HCT116 (cell line): ENCODE data around the gene SLC38A6. TPM values are rescaled to one million over a fixed set of nuclear protein-coding genes. Genes with fewer than 3 reads are reported as not detected.

Source experiments
- ATAC-seq: fragments of 200-7000 bp; cut with Tn5 transposase; 2 replicates; pipeline ENCODE4 v1.9.1; 2020; ENCODE audit warnings: mild to moderate bottlenecking, moderate library complexity
- BruUV-seq: library from RNA; stranded (reverse); fragments of 400-500 nt; replicated peaks from 2 replicates; lab custom pipeline; 2021; lab: Mats Ljungman, UMichigan
- CTCF ChIA-PET: fragments of 300-600 bp; sonication (Branson Sonifier 250); formaldehyde crosslinking; loops from one replicate; lab custom pipeline; 2021; ENCODE audit warnings: antibody characterized with exemption; lab: Charles Lee
- POLR2A ChIA-PET: fragments of 300-600, 350-600 bp; sonication (Branson Sonifier 250); formaldehyde crosslinking; loops from one replicate; lab custom pipeline; 2021; ENCODE audit warnings: antibody characterized with exemption; lab: Charles Lee
- RAD21 ChIA-PET, 2 experiments: fragments of 300-600 bp; sonication (Branson Sonifier 250); formaldehyde crosslinking; loops; one replicate each; lab custom pipeline; 2023; ENCODE audit warnings: low total read pairs in 2 of 2; ENCODE audit not compliant: uncharacterized antibody in 2 of 2, unreplicated experiment in 2 of 2, low non-redundant PET in 1 of 2; lab: Charles Lee
- DNase-seq: peaks from one replicate; pipeline ENCODE4 v3.0.0-alpha.2; 2010; ENCODE audit warnings: low read depth, low spot score
- H2AFZ ChIP-seq: fragments of 200-600 bp; shearing (Covaris generic), sonication (generic); 2 replicates; pipeline ENCODE4 v1.6.1; 2017; ENCODE audit warnings: low read depth, mixed run types, mixed read lengths, antibody characterized with exemption, low read length; ENCODE audit not compliant: poor library complexity, severe bottlenecking
- H3K27ac ChIP-seq: 2 replicates; pipeline ENCODE4 v1.5.1; 2012; ENCODE audit warnings: low read depth, low read length
- H3K27me3 ChIP-seq: fragments of 200-600 bp; sonication (generic); 2 replicates; pipeline ENCODE4 v1.6.1; 2016; ENCODE audit warnings: mixed run types, low read length, mixed read lengths; ENCODE audit not compliant: insufficient read depth
- H3K36me3 ChIP-seq, 2 experiments: fragments of 200-500 bp in 1 of 2; fragments of 200-600 bp in 1 of 2; sonication (Bioruptor generic) in 1 of 2; sonication (generic) in 1 of 2; 2 replicates each; pipeline versions ENCODE4 v1.5.1 to v1.6.1; 2014 to 2016; ENCODE audit warnings: low read length in 2 of 2, inconsistent platforms in 1 of 2, mixed read lengths in 1 of 2, mixed run types in 1 of 2; ENCODE audit not compliant: insufficient read depth in 2 of 2, control insufficient read depth in 1 of 2
- H3K4me1 ChIP-seq, 2 experiments: fragments of 200-600 bp in 1 of 2; sonication (generic) in 1 of 2; 2 replicates each; pipeline versions ENCODE4 v1.5.1 to v1.6.1; 2012 to 2017; ENCODE audit warnings: low read length in 2 of 2, inconsistent platforms in 1 of 2, mild to moderate bottlenecking in 1 of 2, mixed read lengths in 1 of 2, mixed run types in 1 of 2, moderate library complexity in 1 of 2; ENCODE audit not compliant: insufficient read depth in 2 of 2, control insufficient read depth in 1 of 2
- H3K4me2 ChIP-seq: fragments of 200-600 bp; sonication (generic); 2 replicates; pipeline ENCODE4 v1.6.1; 2017; ENCODE audit warnings: mixed run types, low read length, mixed read lengths
- H3K4me3 ChIP-seq, 2 experiments: fragments of 200-600 bp in 1 of 2; sonication (generic) in 1 of 2; replicated peaks in 1 of 2; 2 replicates each; pipeline ENCODE4 v1.5.1; 2011 to 2016; ENCODE audit warnings: low read length in 2 of 2, control low read depth in 1 of 2, low read depth in 1 of 2, mild to moderate bottlenecking in 1 of 2, mixed read lengths in 1 of 2, mixed run types in 1 of 2
- H3K79me2 ChIP-seq: fragments of 200-600 bp; sonication (generic); 2 replicates; pipeline ENCODE4 v1.6.1; 2017; ENCODE audit warnings: mild to moderate bottlenecking, mixed run types, low read length, moderate library complexity, mixed read lengths; ENCODE audit not compliant: insufficient read depth
- H3K9ac ChIP-seq: fragments of 200-600 bp; sonication (generic); 2 replicates; pipeline ENCODE4 v1.6.1; 2016; ENCODE audit warnings: low read length, mixed read lengths
- H3K9me2 ChIP-seq: fragments of 200-600 bp; sonication (generic), shearing (Covaris generic); 2 replicates; pipeline ENCODE4 v1.6.1; 2017; ENCODE audit warnings: mixed run types, mild to moderate bottlenecking, moderate library complexity; ENCODE audit not compliant: insufficient read depth
- H3K9me3 ChIP-seq, 2 experiments: fragments of 200-500 bp in 1 of 2; fragments of 200-600 bp in 1 of 2; sonication (Bioruptor generic) in 1 of 2; sonication (generic) in 1 of 2; 2 replicates each; pipeline ENCODE4 v1.6.1; 2014 to 2017; ENCODE audit warnings: low read length in 2 of 2, mixed read lengths in 2 of 2, inconsistent platforms in 1 of 2, low read depth in 1 of 2, mild to moderate bottlenecking in 1 of 2, mixed run types in 1 of 2, moderate library complexity in 1 of 2; ENCODE audit not compliant: control insufficient read depth in 1 of 2, insufficient read depth in 1 of 2
- H4K20me1 ChIP-seq: fragments of 200-600 bp; sonication (generic), shearing (Covaris generic); 2 replicates; pipeline ENCODE4 v1.6.1; 2017; ENCODE audit warnings: mixed run types, mild to moderate bottlenecking, moderate library complexity; ENCODE audit not compliant: insufficient read depth
- ATF3 ChIP-seq: IDR thresholded peaks from 2 replicates; pipeline ENCODE4 v1.6.1; 2012
- EGR1 ChIP-seq: IDR thresholded peaks from 2 replicates; pipeline ENCODE4 v1.6.1; 2012; ENCODE audit warnings: low read depth
- MAX ChIP-seq: IDR thresholded peaks from 2 replicates; pipeline ENCODE4 v1.6.1; 2012
- POLR2AphosphoS5 ChIP-seq: IDR thresholded peaks from 2 replicates; pipeline ENCODE4 v1.6.1; 2011; ENCODE audit warnings: mild to moderate bottlenecking, low read depth, low read length, moderate library complexity
- REST ChIP-seq: IDR thresholded peaks from 2 replicates; pipeline ENCODE4 v1.6.1; 2012; ENCODE audit warnings: low read depth
- SP1 ChIP-seq: IDR thresholded peaks from 2 replicates; pipeline ENCODE4 v1.6.1; 2012; ENCODE audit warnings: low read depth
- SRF ChIP-seq: IDR thresholded peaks from 2 replicates; pipeline ENCODE4 v1.6.1; 2012; ENCODE audit warnings: low read depth
- TCF7L2 ChIP-seq: IDR thresholded peaks from 2 replicates; pipeline ENCODE4 v1.7.0; 2011; ENCODE audit warnings: borderline replicate concordance, inconsistent platforms; ENCODE audit not compliant: insufficient read depth, insufficient read length; ENCODE audit errors: extremely low read depth
- YY1 ChIP-seq: IDR thresholded peaks from 2 replicates; pipeline ENCODE4 v1.6.1; 2011; ENCODE audit warnings: low read length, low read depth, moderate library complexity, mild to moderate bottlenecking; ENCODE audit not compliant: insufficient replicate concordance; ENCODE audit errors: extremely low read depth
- ZBTB33 ChIP-seq: IDR thresholded peaks from 2 replicates; pipeline ENCODE4 v1.6.1; 2011; ENCODE audit warnings: mild to moderate bottlenecking, low read length, moderate library complexity; ENCODE audit not compliant: insufficient replicate concordance; ENCODE audit errors: extremely low read depth
- intact Hi-C: fragments of 100-400 bp; cut with micrococcal nuclease; formaldehyde crosslinking; loops from 2 replicates; pipeline ENCODE4 v1.10.0; 2022
- total RNA-seq: library from RNA; stranded (reverse); gene quantifications from one replicate; pipeline ENCODE4 v1.2.1, GENCODE V29; 2021; ENCODE audit not compliant: unreplicated experiment

SLC38A6 gene
- total RNA-seq, 1 experiment from 2014 or later: 9.5 TPM

GRCh38 chr14:61051621-61052020 is 70.6 kb downstream of the SLC38A6 start:
- ATAC-seq: no peak
- no peaks in the 10 kb centered on the region for H3K9me3 ChIP-seq
- no peak overlapping the region for H3K4me3 ChIP-seq
- CTCF ChIA-PET: no interaction called here
- no peaks in the 10 kb centered on the region for H4K20me1 ChIP-seq
- H3K9ac ChIP-seq: no peak overlapping the region
- no peak for DNase-seq
- H3K79me2 ChIP-seq: no peaks in the 10 kb centered on the region
- no peaks in the 10 kb centered on the region for H3K36me3 ChIP-seq
- no peak overlapping the region for H3K4me2 ChIP-seq
- H3K27me3 ChIP-seq: no peaks in the 10 kb centered on the region
- no peak overlapping the region for H2AFZ ChIP-seq
- no peaks in the 10 kb centered on the region for H3K9me2 ChIP-seq
- RAD21 ChIA-PET: no interaction called here
- no peaks in the 10 kb centered on the region for H3K4me1 ChIP-seq
- BruUV-seq: no TSS peak
- POLR2A ChIA-PET: no interaction called here
- H3K27ac ChIP-seq: no peak overlapping the region
- TF ChIP-seq REST: no peak
- no peak for TF ChIP-seq ATF3
- TF ChIP-seq ZBTB33: no peak
- TF ChIP-seq TCF7L2: no peak
- TF ChIP-seq POLR2AphosphoS5: no peak
- TF ChIP-seq EGR1: no peak
- no peak for TF ChIP-seq YY1
- TF ChIP-seq SRF: no peak
- no peak for TF ChIP-seq SP1
- TF ChIP-seq MAX: no peak
- TF ChIP-seq, all 23 proteins: peak for 0
- intact Hi-C loops: no loop called here
